ENCODE results near the gene UBE2G2.

Gene UBE2G2

GRCh38 chr21:44763451-44764318 is 37.9 kb downstream of the UBE2G2 start:
- DNase-seq (ENCODE audit: low spot score) = no peak

GRCh38 chr21:44763050-44763378 is 38.6 kb downstream of the UBE2G2 start:
- DNase-seq (ENCODE audit: low spot score) = no peak

- no peak for DNase-seq (ENCODE audit: low spot score)
These were observed 39.2 kb downstream of the UBE2G2 start for GRCh38 chr21:44762221-44763049.

GRCh38 chr21:44761747-44762208 is 39.8 kb downstream of the UBE2G2 start:
- DNase-seq (ENCODE audit: low spot score) = no peak

- no peak for DNase-seq (ENCODE audit: low spot score)
These were observed 40.5 kb downstream of the UBE2G2 start for GRCh38 chr21:44761011-44761729.

GRCh38 chr21:44760376-44760775 is 41.2 kb downstream of the UBE2G2 start:
- DNase-seq (ENCODE audit: low spot score) = no peak

- DNase-seq (ENCODE audit: low spot score) = no peak
These were observed 41.9 kb downstream of the UBE2G2 start for GRCh38 chr21:44759628-44760285.

- no peak for DNase-seq (ENCODE audit: low spot score)
These were observed 42.6 kb downstream of the UBE2G2 start for GRCh38 chr21:44758781-44759627.

GRCh38 chr21:44758141-44758561 is 43.5 kb downstream of the UBE2G2 start:
- no peak for DNase-seq (ENCODE audit: low spot score)

GRCh38 chr21:44757731-44758130 is 43.9 kb downstream of the UBE2G2 start:
- DNase-seq (ENCODE audit: low spot score) = no peak

GRCh38 chr21:44756423-44757185 is 45.0 kb downstream of the UBE2G2 start:
- no peak for DNase-seq (ENCODE audit: low spot score)

GRCh38 chr21:44755227-44755626 is 46.4 kb downstream of the UBE2G2 start:
- no peak for DNase-seq (ENCODE audit: low spot score)

GRCh38 chr21:44753357-44753756 is 48.3 kb downstream of the UBE2G2 start:
- no peak for DNase-seq (ENCODE audit: low spot score)

GRCh38 chr21:44752671-44753235 is 48.9 kb downstream of the UBE2G2 start:
- no peak for DNase-seq (ENCODE audit: low spot score)

GRCh38 chr21:44751799-44752636 is 49.6 kb downstream of the UBE2G2 start:
- no peak for DNase-seq (ENCODE audit: low spot score)

- no peak for DNase-seq (ENCODE audit: low spot score)
These were observed 50.3 kb downstream of the UBE2G2 start for GRCh38 chr21:44751186-44751798.

GRCh38 chr21:44750675-44751025 is 51.0 kb downstream of the UBE2G2 start:
- DNase-seq (ENCODE audit: low spot score) = no peak
